VCaP (cell line): ENCODE measurements around the gene ANKRD44.
"Not testable (repeated sequence)": the region's sequence is repeated elsewhere in the genome, so short reads cannot be mapped to it uniquely, and the experiment has no call there.

Experiments
- H3K27ac ChIP-seq: fragments of 450-650 bp; 2 replicates; pipeline ENCODE4 v1.5.1; 2017
- TF ChIP-seq, protein P1 (sequence below): fragments of 450-650 bp; conservative IDR thresholded peaks from 2 replicates; pipeline ENCODE4 v1.5.1; 2017; ENCODE audit warnings: mild to moderate bottlenecking, moderate library complexity

Gene ANKRD44

DNA sequence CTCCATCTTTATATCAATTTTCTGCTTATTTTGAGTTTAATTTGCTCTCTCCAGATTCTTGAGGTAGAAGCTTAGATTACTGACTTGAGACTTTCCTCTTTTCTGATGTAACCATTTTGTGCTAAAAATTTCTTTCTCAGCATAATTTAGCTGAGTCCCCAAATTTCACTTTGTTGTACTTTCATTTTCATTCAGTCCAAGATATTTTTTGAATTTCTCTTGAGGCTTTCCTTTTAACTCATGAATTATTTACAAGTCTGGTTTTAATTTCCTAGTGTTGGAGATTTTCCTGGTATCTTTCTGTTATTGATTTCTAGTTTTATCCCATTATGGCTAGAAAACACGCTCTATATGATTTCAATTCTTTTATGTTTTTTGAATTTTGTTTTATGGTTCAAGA lies 239.4 kb downstream of the ANKRD44 start:
- TF ChIP-seq, protein P1, sequence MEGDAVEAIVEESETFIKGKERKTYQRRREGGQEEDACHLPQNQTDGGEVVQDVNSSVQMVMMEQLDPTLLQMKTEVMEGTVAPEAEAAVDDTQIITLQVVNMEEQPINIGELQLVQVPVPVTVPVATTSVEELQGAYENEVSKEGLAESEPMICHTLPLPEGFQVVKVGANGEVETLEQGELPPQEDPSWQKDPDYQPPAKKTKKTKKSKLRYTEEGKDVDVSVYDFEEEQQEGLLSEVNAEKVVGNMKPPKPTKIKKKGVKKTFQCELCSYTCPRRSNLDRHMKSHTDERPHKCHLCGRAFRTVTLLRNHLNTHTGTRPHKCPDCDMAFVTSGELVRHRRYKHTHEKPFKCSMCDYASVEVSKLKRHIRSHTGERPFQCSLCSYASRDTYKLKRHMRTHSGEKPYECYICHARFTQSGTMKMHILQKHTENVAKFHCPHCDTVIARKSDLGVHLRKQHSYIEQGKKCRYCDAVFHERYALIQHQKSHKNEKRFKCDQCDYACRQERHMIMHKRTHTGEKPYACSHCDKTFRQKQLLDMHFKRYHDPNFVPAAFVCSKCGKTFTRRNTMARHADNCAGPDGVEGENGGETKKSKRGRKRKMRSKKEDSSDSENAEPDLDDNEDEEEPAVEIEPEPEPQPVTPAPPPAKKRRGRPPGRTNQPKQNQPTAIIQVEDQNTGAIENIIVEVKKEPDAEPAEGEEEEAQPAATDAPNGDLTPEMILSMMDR = no peak
- H3K27ac ChIP-seq = no peak overlapping the region

DNA sequence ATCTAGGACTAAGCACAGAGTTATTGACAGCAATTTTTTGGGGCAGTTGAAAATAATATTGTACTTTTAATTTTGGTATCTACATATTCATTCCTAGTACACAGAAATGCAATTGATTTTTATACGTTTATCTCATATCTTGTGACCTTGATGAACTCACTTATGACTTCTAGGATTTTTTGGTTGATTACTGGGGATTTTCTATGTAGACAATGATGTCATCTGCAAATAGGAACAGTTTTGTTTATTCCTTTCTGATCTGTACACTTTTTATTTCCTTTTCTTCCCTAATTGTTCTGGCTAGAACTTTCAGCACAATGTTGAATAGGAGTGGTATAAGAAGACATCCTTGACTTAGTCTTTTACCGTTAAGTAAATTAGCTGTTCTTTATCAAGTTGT lies 240.6 kb downstream of the ANKRD44 start:
- TF ChIP-seq, protein P1 = no peak
- H3K27ac ChIP-seq = no peak overlapping the region

DNA sequence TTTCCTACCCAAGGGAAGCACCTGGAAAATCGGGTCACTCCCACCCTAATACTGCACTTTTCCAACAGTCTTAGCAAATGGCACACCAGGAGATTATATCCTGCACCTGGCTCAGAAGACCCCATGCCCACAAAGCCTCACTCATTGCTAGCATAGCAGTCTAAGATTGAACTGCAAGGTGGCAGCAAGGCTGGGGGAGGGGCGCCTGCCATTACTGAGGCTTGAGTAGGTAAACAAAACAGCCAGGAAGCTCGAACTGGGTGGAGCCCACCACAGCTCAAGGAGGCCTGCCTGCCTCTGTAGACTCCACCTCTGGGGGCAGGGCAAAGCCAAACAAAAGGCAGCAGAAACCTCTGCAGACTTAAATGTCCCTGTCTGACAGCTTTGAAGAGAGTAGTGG lies 248.0 kb downstream of the ANKRD44 start:
- not testable (repeated sequence) for H3K27ac ChIP-seq

DNA sequence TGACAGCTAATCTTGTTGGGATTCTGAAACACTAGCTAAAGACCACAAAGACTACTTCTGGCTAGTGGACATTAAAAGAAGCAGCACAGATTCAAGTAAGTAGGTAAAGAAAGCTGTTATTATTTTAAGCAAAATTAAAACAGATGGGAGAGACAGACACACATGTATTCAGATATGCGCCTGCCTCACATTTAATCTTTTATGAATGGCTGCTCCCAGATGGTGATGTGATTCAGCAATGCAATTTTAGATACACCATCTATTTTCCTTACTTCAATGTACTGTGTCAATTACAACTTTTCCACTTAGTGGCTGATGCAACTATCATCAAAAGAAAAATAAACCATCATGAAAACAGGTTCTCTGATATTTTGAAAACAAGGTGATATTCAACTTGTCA lies 251.1 kb downstream of the ANKRD44 start:
- TF ChIP-seq, protein P1 = no peak
- H3K27ac ChIP-seq = no peak overlapping the region

DNA sequence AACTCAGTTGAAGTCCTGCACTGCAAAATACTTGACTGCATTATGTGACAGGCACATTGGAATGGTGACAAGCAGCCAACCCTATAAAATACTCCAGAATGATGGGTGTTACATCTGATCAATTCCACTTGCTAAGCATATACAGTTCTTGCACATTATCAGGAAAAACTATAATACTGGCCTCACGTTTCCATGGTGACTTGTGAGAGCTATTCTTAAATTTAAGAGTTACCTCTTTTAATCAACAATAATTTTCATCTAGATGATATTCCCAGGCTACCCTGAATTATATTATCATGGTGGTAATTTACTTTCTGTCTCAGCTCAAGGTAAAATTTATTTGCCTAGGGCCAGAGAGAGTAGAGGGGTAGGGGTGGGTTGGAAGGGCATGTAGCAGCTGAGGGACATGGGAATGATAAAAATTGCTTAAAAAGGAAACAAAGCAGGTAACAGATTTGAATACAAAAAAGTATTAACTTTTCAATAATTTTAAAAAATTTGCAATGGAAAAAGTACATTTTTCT lies 251.7 kb downstream of the ANKRD44 start:
- H3K27ac ChIP-seq = no peak overlapping the region
- TF ChIP-seq, protein P1 = no peak

DNA sequence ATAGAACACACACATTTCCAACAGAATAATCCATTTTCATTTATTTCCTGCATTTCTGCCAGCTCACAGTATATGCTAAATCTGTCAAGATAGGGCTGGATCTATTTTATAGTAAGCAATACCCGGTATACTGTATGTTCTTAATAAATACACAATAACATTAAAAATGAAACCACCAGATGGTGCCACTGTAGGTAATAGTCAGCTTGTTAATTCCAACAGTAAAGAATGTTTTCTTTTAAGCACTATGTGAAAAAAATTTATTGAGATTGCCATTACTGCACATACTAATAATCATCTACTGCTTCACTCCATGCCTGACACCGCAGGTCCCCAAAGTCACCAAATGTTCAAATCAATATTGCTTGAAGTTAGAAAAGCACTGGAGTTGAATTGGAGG lies 252.6 kb downstream of the ANKRD44 start:
- TF ChIP-seq, protein P1 = 0 out of 2 replicates have a peak, but pooled peaks have one; percentile 19
- H3K27ac ChIP-seq = no peak overlapping the region

DNA sequence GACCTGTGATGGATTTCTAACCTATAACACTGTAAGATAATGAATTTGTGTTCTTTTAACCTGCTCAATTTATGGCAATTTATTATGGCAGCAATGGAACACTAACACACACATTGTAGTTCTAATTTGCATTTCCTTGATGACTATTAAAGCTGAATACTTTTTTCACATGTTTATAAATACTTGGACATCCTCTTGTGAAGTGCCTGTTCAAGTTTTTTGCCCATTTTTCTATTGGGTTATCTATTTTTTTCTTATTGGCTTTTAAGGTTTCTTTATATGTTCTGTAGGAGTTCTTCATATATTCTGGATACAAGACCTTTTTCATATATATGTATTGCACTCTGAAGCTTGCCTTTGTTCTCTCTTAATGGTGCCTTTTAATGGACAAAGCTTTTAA lies 255.5 kb downstream of the ANKRD44 start:
- H3K27ac ChIP-seq = no peak overlapping the region
- TF ChIP-seq, protein P1 = no peak

DNA sequence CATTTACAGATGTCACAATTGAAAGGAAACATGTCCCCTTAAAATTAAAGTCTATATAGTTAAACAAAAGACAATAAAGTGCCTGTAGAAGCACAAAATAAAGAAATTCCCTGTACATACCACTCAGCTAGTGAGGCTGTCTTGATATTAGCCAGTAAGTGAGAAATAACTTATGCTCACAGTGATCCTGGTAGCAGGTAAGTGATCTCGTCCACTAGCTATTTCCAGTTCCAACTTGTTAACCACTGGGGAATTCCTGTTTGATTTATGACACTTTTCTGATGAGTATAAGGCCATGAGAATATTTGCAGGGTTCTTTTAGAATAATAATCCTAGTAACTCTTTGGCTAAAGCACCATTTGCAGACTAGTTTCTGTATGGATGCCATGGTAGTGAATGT lies 256.1 kb downstream of the ANKRD44 start:
- TF ChIP-seq, protein P1 = no peak
- H3K27ac ChIP-seq = no peak overlapping the region
